IPS-NIHi7 (cell line): ENCODE measurements around the gene OR10H4.
"Not testable (repeated sequence)": the region's sequence is repeated elsewhere in the genome, so short reads cannot be mapped to it uniquely, and the experiment has no call there.

Experiments
- DNase-seq: peaks from one replicate; pipeline ENCODE4 v3.0.0; 2012; ENCODE audit warnings: mixed read lengths; ENCODE audit errors: extremely low spot score

OR10H4 gene, protein sequence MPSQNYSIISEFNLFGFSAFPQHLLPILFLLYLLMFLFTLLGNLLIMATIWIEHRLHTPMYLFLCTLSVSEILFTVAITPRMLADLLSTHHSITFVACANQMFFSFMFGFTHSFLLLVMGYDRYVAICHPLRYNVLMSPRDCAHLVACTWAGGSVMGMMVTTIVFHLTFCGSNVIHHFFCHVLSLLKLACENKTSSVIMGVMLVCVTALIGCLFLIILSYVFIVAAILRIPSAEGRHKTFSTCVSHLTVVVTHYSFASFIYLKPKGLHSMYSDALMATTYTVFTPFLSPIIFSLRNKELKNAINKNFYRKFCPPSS

DNA sequence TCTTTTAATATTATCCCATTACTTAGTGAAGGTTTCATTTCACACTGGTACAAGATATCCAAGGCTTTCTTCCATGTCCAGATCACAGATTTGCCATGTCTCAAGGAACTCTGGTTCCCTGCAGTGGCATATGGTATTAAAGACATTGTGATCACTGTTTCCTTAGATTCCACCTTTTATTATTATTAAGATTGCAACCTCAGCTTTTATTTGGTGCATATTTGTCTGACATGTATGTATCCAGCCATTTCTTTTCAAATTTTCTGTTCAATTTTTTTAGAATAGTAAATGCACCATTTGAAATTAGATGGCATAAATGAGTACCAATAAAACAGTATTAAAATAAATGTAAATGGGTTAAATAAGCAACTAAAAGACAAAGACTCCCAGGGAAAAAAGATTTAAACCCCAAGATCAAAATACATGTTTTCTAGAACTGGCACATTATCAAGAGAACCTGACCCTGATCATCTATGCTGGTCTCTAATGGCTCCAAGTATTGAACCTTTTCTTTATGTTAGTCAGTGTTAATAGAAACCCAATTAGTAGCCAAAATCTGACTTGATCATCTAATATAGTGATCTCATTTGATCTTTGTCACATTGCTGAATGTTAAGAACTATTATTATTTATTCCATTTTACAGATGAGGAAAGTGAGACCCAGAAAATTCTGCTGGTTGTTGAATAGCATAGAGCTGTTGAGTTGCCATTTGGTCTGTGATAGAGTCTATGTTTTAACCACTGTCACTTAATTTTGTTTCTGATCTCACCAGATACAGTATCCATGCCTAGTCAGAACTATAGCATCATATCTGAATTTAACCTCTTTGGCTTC is at the start of gene OR10H4:
Gene OR10H4 (plus strand): TSS at position 786 of the 836 bp plus-strand sequence. CDS start 0 bp downstream, at position 786.
- DNase-seq, result no peak

DNA sequence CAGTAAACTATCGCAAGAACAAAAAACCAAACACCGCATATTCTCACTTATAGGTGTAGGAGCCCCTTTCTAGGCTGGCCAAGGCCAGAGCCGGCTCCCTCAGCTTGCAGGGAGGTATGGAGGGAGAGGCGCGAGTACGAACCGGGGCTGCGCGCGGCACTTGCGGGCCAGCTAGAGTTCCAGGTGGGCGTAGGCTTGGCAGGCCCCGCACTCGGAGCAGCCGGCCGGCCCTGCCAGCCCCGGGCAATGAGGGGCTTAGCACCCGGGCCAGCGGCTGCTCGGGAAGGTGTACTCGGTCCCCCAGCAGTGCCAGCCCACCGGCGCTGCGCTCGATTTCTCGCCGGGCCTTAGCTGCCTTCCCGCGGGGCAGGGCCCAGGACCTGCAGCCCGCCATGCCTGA is 49.2 kb upstream of the OR10H4 start:
- DNase-seq, result not testable (repeated sequence)

DNA sequence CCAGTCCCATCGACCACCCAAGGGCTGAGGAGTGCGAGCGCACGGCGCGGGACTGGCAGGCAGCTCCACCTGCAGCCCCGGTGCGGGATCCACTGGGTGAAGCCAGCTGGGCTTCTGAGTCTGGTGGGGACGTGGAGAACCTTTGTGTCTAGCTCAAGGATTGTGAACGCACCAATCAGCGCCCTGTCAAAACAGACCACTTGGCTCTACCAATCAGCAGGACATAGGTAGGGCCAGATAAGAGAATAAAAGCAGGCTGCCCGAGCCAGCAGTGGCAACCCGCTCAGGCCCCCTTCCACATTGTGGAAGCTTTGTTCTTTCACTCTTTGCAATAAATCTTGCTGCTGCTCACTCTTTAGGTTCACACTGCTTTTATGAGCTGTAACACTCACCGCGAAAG is 48.8 kb upstream of the OR10H4 start:
- DNase-seq, result not testable (repeated sequence)

DNA sequence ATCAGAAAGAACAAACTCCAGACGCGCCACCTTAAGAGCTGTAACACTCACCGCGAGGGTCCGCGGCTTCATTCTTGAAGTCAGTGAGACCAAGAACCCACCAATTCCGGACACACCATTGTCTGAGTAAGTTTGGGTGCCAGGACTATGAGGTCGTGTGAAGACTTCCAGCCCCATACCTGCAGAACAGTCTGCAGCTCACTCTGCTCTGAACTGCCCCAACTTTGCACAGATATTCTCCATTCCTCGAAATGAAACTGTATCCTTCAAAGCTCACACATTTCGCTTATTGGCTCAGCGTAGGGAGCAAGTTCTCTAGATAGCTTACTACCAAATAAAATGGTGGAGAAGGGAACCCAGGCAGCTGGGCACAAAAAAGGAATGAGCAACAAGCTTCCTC is 48.3 kb upstream of the OR10H4 start:
- no peak for DNase-seq

DNA sequence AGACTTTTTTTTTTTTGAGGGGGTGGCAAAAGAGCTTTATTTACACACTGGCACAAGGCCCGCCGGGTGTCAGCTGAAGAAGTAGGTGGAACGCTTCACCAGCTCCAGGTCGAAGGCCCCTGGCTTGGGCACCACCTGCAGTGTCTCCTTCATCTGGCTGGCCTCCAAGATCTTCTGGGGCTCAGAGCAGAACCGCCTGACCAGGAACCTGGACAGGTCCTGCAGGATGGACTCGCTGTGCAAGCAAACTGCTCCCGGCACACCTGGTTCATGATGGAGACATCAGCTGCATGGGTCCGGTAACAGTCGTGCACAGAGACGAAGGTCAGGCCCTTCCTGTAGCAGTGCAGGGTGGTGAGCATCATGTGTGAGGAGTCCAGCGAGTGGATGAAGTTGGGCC is 46.6 kb upstream of the OR10H4 start:
- no peak for DNase-seq

DNA sequence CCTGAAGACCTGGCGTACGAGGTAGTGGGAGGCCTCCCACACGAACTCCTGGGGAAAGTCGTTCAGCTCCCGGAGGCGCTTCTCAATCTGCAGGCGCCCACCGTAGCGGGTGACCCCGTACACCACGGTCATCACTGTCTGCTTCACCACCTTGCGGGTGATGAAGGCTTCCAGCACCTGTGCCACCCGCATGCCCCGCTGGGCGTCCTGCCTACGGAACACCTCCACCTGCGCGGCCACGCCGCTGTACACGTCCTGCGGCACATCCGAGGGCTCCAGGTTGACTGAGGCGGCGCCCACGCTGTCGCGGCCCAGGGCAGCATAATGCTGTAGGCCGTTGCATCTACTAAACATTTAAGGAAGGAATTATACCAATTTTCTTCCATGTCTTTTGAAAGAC is 45.9 kb upstream of the OR10H4 start:
- not testable (repeated sequence) for DNase-seq

DNA sequence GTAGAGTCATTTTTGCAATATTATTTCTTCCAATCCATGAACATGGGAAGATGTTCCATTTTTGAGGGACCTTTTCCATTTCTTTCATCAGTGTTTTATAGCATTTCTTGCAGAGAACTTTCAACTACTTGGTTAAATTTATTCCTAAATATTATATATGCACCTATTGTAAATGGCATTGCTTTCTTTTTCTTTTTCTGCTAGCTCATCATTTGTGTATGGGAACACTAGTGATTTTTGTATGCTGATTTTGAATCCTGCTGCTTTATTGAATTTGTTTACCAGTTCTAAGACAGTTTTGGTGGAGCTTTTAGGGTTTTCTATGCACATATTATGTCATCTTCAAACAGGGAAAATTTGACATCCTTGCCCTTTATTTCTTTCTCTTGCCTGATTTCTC is 43.8 kb upstream of the OR10H4 start:
- DNase-seq, result no peak

DNA sequence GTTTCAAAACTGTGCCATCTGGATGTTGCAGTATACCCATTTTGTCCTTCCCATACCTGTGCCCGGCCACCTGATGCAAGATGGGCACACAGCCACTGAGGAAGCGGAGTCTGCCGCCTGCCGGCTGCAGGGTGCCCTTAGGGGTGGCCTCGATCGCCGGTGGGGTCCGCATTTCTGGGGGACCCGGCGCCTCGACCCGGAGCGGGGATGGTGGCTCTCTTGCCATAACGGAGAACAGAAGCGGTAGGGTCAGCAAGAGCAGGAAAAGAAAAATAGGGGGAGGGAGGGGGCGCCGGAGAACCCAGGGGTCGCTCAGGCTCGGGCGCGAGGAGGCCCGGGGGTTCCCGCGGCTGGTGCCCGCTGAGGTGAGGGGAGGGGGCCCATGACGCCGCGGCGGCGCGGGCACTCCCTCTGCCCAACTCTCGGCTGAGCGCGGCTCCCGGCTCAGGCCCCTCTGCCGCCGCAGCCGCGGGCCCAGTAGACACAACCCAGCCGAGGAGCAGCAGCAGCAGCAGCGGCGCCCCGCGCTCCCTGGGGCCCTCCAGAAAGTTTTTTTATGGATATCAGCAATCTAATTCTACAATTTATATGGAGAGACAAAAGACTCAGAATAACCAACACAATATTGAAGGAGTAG is 37.1 kb upstream of the OR10H4 start:
- DNase-seq, result no peak

DNA sequence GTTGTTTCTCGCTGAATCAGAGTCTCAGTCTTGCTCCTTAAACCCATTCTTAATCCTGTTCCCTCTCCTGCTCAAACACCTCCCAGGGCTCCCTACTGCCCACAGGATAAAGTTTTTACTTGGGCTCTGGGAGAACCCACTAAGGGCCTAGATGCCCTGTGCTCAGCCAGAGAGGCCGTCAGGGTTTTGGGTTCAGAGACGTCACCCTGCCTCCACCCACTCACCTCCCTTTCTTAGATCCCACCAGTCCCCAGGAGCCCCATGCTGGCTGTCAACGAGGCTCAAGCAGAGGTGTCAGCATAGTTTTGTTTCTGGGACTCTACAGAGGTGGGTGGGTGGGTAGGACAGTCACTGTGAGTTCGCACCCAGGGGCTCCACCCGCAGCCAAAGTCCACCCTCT is 35.4 kb upstream of the OR10H4 start:
- DNase-seq, result no peak

DNA sequence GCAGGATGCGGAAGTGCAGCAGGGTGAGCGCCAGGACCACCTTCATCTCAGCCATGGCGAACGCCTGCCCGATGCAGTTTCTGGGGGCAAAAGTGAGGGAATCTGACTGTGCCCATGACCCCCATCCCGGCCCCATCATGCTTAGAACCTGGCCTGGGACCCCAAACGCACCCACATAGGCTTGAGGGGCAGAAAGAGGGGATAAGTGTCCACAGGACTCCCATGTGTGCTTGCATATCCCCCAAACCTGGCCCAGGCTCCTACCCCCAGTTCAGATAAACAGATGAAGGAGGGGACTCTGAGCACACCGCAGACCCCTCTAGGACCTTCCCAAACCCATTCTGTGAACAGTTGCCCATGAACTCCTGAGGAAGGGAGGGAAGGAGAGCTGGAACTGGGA is 35.0 kb upstream of the OR10H4 start:
- DNase-seq, result no peak

DNA sequence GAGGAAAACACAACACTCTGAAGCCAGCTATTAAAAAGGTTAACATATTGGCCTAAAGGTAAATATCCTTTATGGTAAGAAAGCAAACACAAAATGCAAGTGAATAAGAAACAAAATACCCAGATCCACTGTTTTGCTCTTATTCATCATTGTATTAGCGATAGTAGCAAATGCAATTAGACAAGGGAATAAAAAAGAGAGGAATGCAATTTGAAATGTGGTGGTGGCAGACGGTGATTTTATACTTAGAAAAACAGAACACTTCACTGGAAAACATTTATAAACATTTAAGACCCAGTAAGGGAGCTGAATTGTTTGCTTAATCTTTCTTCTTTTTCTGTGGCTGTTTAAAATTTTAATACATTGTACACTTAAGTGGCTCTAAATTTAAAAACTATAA is 33.7 kb upstream of the OR10H4 start:
- DNase-seq, result no peak

DNA sequence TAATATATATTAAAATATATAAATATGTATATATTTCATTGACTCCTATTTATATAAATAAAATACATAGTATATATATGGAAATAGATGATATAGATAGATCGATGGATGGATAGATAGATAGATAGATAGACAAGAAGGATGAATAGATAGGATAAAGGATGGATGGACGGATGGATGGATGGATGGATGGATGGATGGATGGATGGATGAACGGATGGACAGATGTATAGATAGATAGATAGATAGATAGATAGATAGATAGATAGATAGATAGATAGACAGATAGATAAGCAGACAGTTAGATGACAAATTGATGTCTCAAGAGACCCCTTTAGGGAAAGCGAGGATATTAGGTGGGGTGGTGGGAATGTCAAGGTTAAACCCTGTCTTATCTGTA is 29.6 kb upstream of the OR10H4 start:
- no peak for DNase-seq

DNA sequence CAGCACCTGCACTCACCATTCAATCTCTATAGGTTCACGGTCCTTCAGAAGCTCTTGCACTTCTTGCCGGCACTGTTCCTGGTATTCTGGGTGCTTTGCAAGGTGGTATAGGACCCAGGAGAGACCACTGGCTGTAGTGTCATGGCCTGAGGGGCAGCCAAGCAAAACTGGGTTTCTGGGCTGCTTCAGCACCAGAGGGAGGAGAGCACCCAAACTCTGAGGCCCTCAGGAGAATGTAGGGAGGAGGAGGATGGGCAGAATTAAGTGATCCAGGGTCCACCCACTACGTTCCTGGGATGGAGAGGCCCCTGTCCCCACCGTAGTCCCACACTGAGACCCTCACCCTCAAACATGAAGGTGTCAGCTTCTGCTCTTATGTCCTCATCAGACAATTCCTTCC is 26.8 kb upstream of the OR10H4 start:
- DNase-seq, result no peak

DNA sequence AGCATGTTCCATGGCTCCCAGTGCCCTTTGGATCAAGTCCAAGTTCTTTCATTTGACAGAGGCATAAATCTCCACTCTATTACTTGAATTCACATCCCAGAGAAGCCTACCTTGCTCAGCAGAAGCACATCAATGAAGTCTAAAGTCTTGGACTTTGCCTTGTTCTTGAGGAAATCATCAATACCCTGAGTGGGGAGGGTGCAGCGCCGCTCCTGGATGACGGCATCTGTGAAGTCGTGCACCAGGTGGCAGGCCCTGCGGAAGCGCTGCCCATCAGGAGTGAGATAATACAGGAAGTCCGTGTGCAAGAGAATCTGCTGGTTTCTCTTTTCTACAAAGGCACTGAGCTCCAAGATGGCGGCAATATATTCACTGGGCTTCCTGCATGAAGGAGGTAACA is 25.1 kb upstream of the OR10H4 start:
- DNase-seq, result no peak

DNA sequence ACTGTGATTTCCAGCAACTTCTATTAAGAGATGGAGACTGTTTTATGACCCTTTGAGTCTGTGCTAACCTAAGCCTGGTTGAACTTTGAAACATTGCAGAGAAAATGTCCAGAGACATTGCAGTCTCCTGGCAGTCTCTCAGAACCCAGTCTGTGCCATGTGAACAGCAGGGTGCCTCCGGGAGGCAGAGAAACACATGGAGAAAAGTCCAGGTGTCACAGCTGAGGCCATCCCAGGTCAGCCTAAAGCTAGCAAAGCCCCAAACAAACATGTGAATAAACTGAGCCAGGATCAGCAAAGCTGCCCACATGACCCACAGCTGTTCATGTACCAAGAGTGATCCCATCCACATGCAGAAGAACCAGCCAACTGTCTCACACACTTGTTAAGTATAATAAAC is 22.3 kb upstream of the OR10H4 start:
- no peak for DNase-seq

DNA sequence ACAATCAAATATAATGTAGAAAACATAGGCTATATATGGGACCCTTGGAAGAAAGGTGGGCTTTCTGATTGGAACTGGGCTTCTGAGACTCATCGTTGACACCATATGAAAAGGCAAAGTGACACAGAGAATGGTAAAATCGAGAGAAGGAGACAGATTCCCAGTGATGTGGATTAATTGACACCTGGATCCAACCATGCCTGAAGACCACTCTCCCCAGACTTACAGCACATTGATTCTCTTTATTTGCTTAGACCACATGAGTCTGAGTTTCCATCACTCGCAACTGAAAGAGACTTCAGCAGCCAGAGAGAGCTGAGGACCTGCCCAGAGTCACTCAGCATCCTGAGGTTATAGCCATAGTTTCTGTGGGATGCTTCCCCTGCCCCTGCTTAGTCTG is 20.5 kb upstream of the OR10H4 start:
- no peak for DNase-seq

DNA sequence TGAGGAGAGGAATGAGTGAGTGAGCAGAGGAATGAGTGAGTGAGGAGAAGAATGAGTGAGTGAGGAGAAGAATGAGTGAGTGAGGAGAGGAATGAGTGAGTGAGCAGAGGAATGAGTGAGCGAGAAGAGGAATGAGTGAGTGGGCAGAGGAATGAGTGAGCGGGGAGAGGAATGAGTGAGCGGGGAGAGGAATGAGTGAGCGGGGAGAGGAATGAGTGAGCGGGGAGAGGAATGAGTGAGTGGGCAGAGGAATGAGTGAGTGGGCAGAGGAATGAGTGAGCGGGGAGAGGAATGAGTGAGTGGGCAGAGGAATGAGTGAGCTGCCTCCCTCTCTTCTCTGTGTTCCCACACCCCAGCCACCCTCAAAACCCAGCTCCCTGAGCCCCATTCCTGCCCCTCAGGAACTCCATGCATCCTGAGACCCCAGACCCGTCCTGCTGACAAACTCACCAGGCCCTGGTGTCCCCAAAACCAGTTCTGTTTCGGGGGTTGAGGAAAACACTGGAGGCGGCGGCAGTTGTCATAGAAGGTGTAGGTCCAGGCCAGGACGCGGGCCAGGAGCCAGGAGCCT is 15.0 kb upstream of the OR10H4 start:
- not testable (repeated sequence) for DNase-seq

DNA sequence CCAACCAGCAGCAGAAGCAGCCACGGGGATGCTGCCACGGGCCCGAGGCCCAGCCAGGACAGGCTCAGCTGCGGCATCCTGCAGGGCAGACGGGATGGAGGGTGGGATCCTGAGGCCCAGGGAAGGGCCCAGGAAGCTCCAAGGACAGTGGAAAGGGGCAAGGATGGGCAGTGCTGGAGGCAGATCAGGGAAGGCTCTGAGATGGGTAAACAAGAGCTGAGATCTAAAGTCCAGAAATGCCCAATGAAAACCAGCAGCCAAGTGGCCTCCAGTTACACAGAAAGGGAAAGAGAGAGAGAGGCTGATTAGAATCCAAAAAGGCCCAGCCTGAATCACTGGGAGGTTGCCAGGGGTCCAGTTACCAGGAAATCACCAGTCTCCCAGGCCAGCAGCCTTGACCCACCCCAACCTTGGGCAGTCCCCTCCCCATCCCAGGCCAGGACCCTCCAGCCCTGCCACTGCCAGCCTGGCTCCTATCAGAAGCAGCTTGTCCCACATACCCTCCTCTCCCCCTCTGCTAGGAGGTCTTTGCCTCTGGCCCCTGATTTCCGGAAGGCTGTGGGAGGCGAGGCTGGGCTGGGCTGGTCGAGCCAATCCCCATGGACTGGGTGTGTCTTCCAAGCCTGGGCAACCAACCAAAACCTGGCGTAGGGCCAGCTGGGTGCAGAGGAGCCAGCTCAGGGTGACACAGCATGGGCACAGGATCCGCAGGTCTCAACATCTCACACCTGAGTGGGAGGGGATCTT is 14.3 kb upstream of the OR10H4 start, which contains the start of gene CYP4F11:
Gene CYP4F11 (minus strand): TSS at position 198 of the 747 bp plus-strand sequence. CDS start 121 bp downstream, at position 77.
- DNase-seq, result no peak

DNA sequence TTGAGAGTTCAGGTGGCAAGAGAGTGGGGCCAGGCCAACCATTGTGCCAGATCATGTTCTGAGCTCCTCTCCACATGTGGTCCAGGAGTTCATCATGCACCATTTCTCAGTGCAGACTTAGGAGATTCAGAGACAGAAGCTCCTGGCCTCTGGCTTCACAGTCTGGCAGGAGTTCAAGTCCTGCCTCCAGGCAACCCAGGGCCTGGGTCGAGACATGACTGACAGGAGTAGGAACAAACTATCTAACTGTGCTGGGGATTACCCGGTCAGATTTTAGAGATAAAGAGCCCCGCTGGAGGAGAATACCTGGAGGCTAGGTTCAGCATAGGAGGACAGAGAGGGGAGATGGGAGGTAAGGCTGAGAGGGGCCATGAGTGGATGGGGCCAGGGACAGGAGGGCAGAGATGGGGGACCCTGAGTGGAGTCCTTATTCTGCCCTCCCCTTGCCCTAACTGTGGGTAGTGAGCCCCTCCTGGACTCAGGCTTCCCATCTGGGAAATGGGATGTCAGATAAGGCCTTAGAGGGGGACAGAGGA is 13.6 kb upstream of the OR10H4 start:
- no peak for DNase-seq

DNA sequence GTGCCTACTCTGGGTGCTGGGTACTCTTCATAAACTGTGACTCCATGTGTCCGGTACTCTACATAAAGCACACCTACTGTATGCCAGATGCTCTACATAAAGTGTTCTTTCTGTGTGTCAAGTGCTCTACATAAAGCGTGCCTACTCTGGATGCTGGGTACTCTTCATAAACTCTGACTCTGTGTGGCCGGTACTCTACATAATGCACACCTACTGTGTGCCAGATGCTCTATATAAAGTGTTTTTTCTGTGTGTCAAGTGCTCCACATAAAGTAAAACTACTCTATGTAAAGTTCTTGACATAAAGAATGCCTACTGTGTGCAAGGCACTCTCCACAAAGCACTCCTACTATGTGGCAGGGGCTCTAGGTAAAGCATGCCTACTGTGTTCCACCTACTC is 12.6 kb upstream of the OR10H4 start:
- DNase-seq, result no peak

DNA sequence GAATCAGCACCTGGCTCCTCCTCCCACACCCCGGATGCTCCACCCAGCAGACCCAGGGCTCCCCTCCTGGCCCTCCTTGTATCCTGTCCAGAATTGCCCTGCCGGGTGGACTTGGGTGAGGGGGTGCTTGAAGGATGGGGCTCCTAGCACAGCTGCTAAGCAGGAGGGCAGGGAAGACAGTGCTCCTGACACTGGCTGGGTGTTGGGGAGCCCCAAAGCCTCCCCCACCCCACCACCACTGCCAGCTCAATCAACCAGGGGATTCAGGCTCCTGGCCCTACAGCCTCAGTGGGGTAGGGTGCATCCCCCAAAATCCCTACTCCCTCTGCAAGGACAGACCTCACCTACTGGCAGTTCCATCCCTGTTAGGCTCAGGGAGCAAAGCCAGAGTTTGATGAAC is 11.9 kb upstream of the OR10H4 start:
- DNase-seq, result no peak
